ENCODE data around the gene PARD3B.

PARD3B gene

DNA sequence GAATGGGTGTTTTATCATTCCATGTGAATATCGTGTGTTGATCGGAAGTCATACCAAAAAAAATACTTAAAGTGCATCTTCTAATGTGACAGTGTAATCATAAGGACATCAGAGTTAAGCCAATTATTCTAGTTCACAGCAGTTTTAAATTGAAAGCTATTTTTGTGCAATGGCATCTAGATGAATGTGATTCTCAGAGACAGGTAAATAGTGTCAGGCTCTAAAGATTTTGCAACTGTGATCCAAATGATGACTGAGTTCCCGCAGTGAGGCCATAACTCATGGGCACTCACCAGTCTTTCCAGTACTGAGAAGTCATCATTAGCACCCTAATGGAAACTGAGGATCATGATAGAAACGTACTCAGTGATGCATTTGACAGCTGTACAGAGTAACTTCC is 542.6 kb downstream of the PARD3B start:
- no peak overlapping the region for H3K27ac Mint-ChIP-seq
- ATAC-seq (replicated peaks) (no peak), DNase-seq (no peak)
- peaks cover 0 to 1% of the 10 kb centered on the region in 2 donors for H3K9me3 Mint-ChIP-seq
- H3K4me3 Mint-ChIP-seq: no peak overlapping the region
- no peaks in the 10 kb centered on the region for H3K4me1 Mint-ChIP-seq
- H3K36me3 Mint-ChIP-seq: no peaks in the 10 kb centered on the region
- no peaks in the 10 kb centered on the region for H3K27me3 Mint-ChIP-seq

GRCh38 chr2:205089958-205090357 is 544.7 kb downstream of the PARD3B start:
- H3K36me3 Mint-ChIP-seq: no peaks in the 10 kb centered on the region
- H3K27me3 Mint-ChIP-seq: no peaks in the 10 kb centered on the region
- H3K27ac Mint-ChIP-seq: no peak overlapping the region
- H3K4me1 Mint-ChIP-seq: no peaks in the 10 kb centered on the region
- ATAC-seq (replicated peaks) (no peak), DNase-seq (no peak)
- H3K4me3 Mint-ChIP-seq: no peak overlapping the region
- peaks cover 0 to 1% of the 10 kb centered on the region in 2 donors for H3K9me3 Mint-ChIP-seq

DNA sequence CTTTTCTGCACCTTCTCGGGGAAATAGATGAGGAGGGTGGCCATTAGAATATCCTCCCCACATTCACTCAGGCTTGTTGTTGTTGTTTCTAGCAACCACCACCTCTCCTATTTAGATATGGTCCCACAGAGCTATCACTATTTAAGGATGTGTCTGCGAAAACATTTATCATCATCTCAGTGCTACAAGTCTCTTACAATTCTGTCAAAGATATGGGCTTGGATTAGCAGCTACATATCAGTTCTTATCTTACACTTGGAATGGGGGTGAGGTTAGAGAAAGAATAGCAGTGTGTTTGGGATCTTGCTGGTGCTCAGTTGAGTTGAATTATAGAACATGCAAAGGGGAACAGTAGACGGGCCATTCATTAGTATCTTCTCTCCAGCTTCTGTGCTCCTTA is 546.1 kb downstream of the PARD3B start:
- peaks cover 0 to 1% of the 10 kb centered on the region in 2 donors for H3K9me3 Mint-ChIP-seq
- H3K4me3 Mint-ChIP-seq: no peak overlapping the region
- no peaks in the 10 kb centered on the region for H3K27me3 Mint-ChIP-seq
- DNase-seq (no peak), ATAC-seq (replicated peaks) (no peak)
- H3K36me3 Mint-ChIP-seq: no peaks in the 10 kb centered on the region
- no peak overlapping the region for H3K27ac Mint-ChIP-seq
- no peaks in the 10 kb centered on the region for H3K4me1 Mint-ChIP-seq

GRCh38 chr2:205094031-205094430 is 548.8 kb downstream of the PARD3B start:
- H3K27me3 Mint-ChIP-seq: no peaks in the 10 kb centered on the region
- no peak overlapping the region for H3K27ac Mint-ChIP-seq
- no peaks in the 10 kb centered on the region for H3K36me3 Mint-ChIP-seq
- H3K4me3 Mint-ChIP-seq: no peak overlapping the region
- DNase-seq (no peak), ATAC-seq (replicated peaks) (no peak)
- H3K4me1 Mint-ChIP-seq: no peaks in the 10 kb centered on the region
- peaks cover 0 to 1% of the 10 kb centered on the region in 2 donors for H3K9me3 Mint-ChIP-seq

GRCh38 chr2:205103699-205104098 is 558.4 kb downstream of the PARD3B start:
- no peak for DNase-seq
- Mint-ChIP-seq H3K4me1 (no peaks in the 10 kb centered on the region), H3K27ac (no peak overlapping the region), H3K36me3 (no peaks in the 10 kb centered on the region), H3K4me3 (no peak overlapping the region), H3K27me3 (no peaks in the 10 kb centered on the region), H3K9me3 (no peaks in the 10 kb centered on the region)
- no peak for ATAC-seq (replicated peaks)

DNA sequence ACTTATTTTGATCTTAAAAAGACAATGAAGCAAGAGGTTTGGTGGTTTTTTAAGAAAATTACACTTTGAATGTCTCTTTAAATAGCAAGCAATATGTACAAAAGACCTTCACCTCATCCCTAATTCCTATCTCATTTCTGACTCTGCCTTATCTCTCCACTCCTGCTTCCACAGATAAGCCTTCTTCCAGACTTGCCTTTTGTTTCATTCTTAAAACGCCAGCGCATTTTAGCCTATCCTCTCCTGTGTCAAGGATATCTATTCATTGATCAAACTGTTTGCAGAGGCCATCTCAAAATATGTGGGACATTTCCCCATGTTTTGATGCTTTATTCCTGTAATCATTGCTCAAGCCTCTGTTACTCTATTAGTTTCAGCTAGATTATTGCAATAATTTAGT is 562.5 kb downstream of the PARD3B start:
- H3K9me3 Mint-ChIP-seq: peaks cover 0 to 1% of the 10 kb centered on the region in 2 donors
- H3K27ac Mint-ChIP-seq: no peak overlapping the region
- no peak for DNase-seq
- no peak overlapping the region for H3K4me3 Mint-ChIP-seq
- H3K4me1 Mint-ChIP-seq: no peaks in the 10 kb centered on the region
- no peaks in the 10 kb centered on the region for H3K27me3 Mint-ChIP-seq
- no peak for ATAC-seq (replicated peaks)
- no peaks in the 10 kb centered on the region for H3K36me3 Mint-ChIP-seq

- H3K4me1 Mint-ChIP-seq: no peaks in the 10 kb centered on the region
- ATAC-seq (replicated peaks): no peak
- DNase-seq: no peak
- H3K4me3 Mint-ChIP-seq: no peak overlapping the region
- no peaks in the 10 kb centered on the region for H3K9me3 Mint-ChIP-seq
- H3K27me3 Mint-ChIP-seq: no peaks in the 10 kb centered on the region
- no peaks in the 10 kb centered on the region for H3K36me3 Mint-ChIP-seq
- no peak overlapping the region for H3K27ac Mint-ChIP-seq
Observed at GRCh38 chr2:205115511-205115910, 570.2 kb downstream of the PARD3B start.

DNA sequence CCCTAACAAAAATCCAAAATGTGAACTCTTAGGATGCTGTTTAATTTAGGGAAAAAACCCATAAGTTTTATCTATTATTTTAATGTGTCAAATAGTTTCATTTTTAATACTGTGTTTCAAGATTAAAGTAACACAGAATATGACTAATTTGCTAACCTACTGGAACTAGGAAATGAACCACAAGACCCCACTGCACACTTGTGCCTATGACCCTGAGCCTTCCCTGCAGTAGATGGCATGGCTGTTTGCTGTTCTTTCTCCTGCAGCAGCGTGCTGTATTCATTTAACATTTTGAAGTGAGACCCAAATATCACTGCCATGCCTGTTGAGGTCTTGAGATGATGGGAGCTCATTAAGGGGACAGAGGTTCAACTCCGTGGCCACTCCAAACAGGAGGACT is 571.9 kb downstream of the PARD3B start:
- H3K27ac Mint-ChIP-seq: no peak overlapping the region

DNA sequence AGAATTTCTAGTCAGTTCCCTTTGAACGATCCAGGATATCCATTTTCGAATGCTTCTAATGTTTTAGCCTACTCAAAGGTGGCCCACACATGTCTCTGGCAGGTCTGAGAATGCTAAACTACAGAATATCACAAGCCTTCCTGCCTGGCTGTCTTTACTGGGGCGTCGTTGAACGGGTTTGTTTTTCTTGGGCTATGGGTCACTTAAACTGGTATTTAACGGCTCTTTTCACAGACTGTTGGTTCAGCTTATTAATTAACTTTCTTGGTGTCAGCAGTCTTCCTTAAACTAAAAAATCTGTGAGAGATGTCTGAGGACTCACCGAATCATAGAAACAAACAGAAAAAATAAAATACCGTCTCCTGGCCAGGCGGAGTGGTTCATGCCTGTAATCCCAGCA is 573.9 kb downstream of the PARD3B start:
- H3K4me3 Mint-ChIP-seq: no peak overlapping the region
- no peaks in the 10 kb centered on the region for H3K36me3 Mint-ChIP-seq
- H3K27ac Mint-ChIP-seq: no peak overlapping the region
- no peak for DNase-seq
- H3K4me1 Mint-ChIP-seq: no peaks in the 10 kb centered on the region
- H3K9me3 Mint-ChIP-seq: no peaks in the 10 kb centered on the region
- H3K27me3 Mint-ChIP-seq: no peaks in the 10 kb centered on the region
- ATAC-seq (replicated peaks): no peak

More for the DNA sequence above, 571.9 kb downstream of the PARD3B start:
- no peak for DNase-seq
- no peak for ATAC-seq (replicated peaks)
- Mint-ChIP-seq H3K4me1 (no peaks in the 10 kb centered on the region), H3K9me3 (no peaks in the 10 kb centered on the region), H3K36me3 (no peaks in the 10 kb centered on the region), H3K4me3 (no peak overlapping the region), H3K27me3 (no peaks in the 10 kb centered on the region)

- no peaks in the 10 kb centered on the region for H3K4me1 Mint-ChIP-seq
- no peak overlapping the region for H3K27ac Mint-ChIP-seq
- H3K4me3 Mint-ChIP-seq: no peak overlapping the region
- ATAC-seq (replicated peaks) (no peak), DNase-seq (no peak)
- H3K27me3 Mint-ChIP-seq: no peaks in the 10 kb centered on the region
- no peaks in the 10 kb centered on the region for H3K36me3 Mint-ChIP-seq
- no peaks in the 10 kb centered on the region for H3K9me3 Mint-ChIP-seq
Observed at GRCh38 chr2:205128726-205129125, 583.5 kb downstream of the PARD3B start.

DNA sequence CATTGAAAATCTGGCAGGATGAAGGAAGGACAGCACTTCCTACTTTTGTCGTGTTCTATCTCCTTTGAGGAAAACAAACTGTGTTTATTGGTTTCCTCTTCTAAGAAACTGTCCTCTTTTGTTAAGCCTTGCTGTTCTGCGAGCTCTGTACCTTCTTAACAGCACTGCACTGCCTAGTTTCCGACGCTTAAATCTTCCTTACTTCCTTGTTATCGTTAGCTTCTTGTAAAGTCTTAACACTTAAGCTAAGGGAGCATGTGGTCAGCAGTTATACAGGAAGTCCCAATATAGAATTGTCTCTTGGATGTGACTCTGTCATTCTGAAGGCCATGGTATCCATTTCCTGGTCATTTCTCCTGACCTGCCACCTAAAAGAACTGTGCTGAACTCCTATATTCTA is 584.3 kb downstream of the PARD3B start:
- no peaks in the 10 kb centered on the region for H3K36me3 Mint-ChIP-seq
- no peak overlapping the region for H3K4me3 Mint-ChIP-seq
- no peaks in the 10 kb centered on the region for H3K9me3 Mint-ChIP-seq
- no peaks in the 10 kb centered on the region for H3K4me1 Mint-ChIP-seq
- ATAC-seq (replicated peaks): no peak
- H3K27me3 Mint-ChIP-seq: no peaks in the 10 kb centered on the region
- DNase-seq: no peak
- H3K27ac Mint-ChIP-seq: no peak overlapping the region

DNA sequence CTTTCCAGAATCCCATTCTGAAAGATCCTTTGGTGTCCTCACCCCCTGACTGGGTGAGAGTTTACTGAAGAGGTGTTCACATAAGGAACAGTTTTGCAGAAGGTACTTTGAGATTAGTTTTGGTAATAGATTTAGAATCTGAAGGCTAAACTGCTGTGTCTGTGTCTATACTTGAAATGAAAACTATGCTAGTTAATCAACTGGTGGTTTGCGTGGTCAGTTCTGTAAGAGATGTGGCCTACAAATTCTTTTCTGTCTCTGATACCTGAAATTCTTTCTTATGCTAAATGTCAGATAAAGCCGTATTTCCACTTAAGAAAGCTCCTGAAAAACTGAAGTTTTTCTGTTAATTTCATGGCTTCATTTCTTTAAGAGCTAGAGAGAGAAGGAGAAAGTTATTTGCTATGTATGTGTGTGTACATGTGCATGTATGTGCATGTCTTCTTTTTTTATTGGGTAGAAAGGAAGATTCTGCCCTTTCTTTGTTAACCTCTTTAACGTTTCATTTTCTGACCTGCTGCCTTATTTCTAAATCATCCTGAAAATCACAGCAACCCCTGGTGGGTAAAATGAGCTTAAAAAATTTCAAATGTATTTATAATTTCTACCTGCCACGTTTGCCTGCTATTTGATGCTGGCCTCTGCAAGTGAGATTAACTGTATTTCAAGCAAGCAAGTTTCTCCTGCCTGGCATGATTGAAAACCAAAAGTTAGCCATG is 585.0 kb downstream of the PARD3B start:
- Mint-ChIP-seq H3K27ac (no peak overlapping the region), H3K36me3 (no peaks in the 10 kb centered on the region), H3K4me3 (no peak overlapping the region), H3K27me3 (no peaks in the 10 kb centered on the region), H3K9me3 (no peaks in the 10 kb centered on the region), H3K4me1 (no peaks in the 10 kb centered on the region)
- no peak for ATAC-seq (replicated peaks)
- no peak for DNase-seq

GRCh38 chr2:205133544-205133943 is 588.3 kb downstream of the PARD3B start:
- peaks cover 0 to 2% of the 10 kb centered on the region in 2 donors for H3K9me3 Mint-ChIP-seq
- DNase-seq: no peak

GRCh38 chr2:205138735-205139134 is 593.5 kb downstream of the PARD3B start:
- DNase-seq (no peak), ATAC-seq (replicated peaks) (no peak)
- Mint-ChIP-seq H3K4me3 (no peak overlapping the region), H3K4me1 (peaks cover 4 to 10% of the 10 kb centered on the region in 2 donors), H3K27ac (no peak overlapping the region), H3K27me3 (no peaks in the 10 kb centered on the region), H3K36me3 (no peaks in the 10 kb centered on the region), H3K9me3 (peaks cover 0 to 2% of the 10 kb centered on the region in 2 donors)

More at GRCh38 chr2:205133544-205133943, 588.3 kb downstream of the PARD3B start:
- no peaks in the 10 kb centered on the region for H3K36me3 Mint-ChIP-seq
- H3K4me3 Mint-ChIP-seq: no peak overlapping the region
- H3K27me3 Mint-ChIP-seq: no peaks in the 10 kb centered on the region
- no peak overlapping the region for H3K27ac Mint-ChIP-seq
- no peaks in the 10 kb centered on the region for H3K4me1 Mint-ChIP-seq
- ATAC-seq (replicated peaks): no peak

DNA sequence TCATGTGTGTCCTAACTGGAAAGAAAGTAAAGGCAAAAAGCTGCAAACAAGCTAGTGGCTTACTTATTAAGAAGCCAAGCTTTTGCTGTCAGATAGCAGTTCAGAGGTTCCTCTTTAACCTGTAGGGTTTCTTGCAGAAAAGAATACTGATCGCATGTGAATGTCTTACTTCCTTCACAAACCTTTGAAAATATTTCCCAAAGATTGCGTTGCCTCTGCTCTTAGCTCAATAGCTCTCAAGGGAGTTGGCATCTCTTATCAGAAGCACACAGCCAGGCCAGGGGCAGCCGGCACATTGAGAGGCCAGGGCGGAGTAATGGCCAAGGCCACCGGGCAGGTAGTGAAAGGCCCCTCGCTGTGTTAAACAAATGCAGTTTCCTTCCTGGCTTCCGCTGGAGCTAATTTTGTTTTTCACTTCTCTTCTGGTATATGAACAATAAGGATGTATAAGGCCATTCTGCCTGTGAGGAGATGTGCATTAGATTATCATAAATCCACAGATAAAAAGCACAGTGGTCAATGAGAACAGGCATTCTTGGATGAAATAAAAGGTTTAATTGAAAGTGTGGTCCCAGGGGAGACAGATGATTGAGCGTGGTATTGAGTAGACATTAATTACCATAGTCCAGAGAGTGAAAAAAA is 594.7 kb downstream of the PARD3B start:
- ATAC-seq (replicated peaks): peak; percentile 71 to 72
- Mint-ChIP-seq H3K36me3 (no peaks in the 10 kb centered on the region), H3K27me3 (no peaks in the 10 kb centered on the region), H3K27ac (peak overlapping the region; percentile 22), H3K4me3 (peak overlapping the region; percentile 51 to 70), H3K4me1 (peaks cover 4 to 10% of the 10 kb centered on the region in 2 donors), H3K9me3 (peaks cover 0 to 2% of the 10 kb centered on the region in 2 donors)
- peak; percentile 0 for DNase-seq

All from stimulated activated naive B cell treated with anti-CD40 and anti-IgM and Interleukin-4, amounts not matched to agents 10 μg/mL and 1 μg/mL and 100 μg/mL, for 72 hours (primary cell).